GM19351 (cell line): ENCODE measurements around the gene NBPF19.
"Not testable (repeated sequence)": the region's sequence is repeated elsewhere in the genome, so short reads cannot be mapped to it uniquely, and the experiment has no call there.

Experiments used
- ATAC-seq: cut with Tn5 transposase; IDR thresholded peaks from one replicate; pipeline ENCODE4 v1.9.1; 2021; ENCODE audit warnings: mild to moderate bottlenecking, moderate library complexity; ENCODE audit not compliant: unreplicated experiment

Gene NBPF19, protein sequence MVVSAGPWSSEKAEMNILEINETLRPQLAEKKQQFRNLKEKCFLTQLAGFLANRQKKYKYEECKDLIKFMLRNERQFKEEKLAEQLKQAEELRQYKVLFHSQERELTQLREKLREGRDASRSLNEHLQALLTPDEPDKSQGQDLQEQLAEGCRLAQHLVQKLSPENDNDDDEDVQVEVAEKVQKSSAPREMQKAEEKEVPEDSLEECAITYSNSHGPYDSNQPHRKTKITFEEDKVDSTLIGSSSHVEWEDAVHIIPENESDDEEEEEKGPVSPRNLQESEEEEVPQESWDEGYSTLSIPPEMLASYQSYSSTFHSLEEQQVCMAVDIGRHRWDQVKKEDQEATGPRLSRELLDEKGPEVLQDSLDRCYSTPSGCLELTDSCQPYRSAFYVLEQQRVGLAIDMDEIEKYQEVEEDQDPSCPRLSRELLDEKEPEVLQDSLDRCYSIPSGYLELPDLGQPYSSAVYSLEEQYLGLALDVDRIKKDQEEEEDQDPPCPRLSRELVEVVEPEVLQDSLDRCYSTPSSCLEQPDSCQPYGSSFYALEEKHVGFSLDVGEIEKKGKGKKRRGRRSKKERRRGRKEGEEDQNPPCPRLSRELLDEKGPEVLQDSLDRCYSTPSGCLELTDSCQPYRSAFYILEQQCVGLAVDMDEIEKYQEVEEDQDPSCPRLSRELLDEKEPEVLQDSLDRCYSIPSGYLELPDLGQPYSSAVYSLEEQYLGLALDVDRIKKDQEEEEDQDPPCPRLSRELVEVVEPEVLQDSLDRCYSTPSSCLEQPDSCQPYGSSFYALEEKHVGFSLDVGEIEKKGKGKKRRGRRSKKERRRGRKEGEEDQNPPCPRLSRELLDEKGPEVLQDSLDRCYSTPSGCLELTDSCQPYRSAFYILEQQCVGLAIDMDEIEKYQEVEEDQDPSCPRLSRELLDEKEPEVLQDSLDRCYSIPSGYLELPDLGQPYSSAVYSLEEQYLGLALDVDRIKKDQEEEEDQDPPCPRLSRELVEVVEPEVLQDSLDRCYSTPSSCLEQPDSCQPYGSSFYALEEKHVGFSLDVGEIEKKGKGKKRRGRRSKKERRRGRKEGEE (N-terminal part only)

DNA sequence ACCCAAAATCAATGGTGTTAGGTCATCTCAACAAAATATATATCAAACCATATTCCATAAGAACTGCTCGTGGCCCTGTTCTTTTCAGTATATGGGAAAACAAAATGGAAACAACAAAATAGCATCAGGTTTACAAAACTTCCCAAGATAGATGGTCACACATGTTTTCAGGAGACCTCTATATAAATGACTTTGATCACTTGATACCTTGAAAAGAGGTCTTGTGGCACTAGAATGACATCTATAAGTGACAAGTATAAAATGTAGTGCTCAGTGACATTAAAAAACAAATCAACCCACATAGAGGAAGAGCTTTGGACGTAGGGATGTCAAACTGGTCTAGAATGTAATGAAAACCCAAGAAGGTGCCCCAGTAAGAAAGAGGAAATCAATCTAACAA is at the start of gene NBPF19:
TSS of gene NBPF19 (plus strand) at position 301 of the 400 bp plus-strand sequence. CDS start 888 bp downstream, outside the sequence.
- ATAC-seq, result not testable (repeated sequence)

DNA sequence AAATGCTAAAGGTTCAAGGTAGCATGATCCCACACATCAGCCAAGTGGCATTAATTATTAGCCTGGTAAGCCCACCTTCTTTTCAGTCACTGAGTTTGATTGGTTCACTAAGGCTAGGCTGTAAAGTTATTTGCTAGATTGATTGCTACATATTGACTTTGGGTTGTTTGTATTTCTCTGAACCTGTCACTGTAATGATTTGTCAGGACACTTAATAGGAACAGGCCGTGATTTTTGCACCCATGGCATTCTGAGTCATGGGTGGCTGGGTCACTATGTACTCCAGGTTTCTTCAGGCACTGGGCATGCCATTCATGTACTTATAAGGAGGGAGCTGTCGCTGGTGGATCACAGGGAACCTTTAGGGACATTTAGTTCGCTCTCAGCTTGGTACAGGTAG is 46.5 kb upstream of the NBPF19 start:
- not testable (repeated sequence) for ATAC-seq

DNA sequence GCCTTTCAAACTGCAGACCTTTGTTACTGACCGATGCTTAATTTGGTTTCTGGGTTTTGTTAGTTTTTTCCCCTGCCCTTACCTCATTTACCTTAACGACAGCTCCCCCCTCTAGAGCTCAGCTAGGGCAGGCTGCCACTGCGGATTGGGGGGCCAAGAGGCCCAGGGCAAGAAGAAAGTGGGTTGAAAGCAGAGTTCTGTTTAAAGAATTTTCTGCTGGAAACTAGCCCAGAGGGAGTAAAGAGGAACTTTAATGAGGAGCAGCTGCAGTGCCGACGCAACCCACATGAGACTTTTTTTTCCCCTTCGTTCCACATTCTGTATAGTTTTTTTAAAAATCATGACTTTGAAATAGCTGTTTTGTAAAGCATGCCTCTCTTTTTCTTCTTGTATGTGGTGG is 29.4 kb upstream of the NBPF19 start:
- ATAC-seq, result not testable (repeated sequence)

DNA sequence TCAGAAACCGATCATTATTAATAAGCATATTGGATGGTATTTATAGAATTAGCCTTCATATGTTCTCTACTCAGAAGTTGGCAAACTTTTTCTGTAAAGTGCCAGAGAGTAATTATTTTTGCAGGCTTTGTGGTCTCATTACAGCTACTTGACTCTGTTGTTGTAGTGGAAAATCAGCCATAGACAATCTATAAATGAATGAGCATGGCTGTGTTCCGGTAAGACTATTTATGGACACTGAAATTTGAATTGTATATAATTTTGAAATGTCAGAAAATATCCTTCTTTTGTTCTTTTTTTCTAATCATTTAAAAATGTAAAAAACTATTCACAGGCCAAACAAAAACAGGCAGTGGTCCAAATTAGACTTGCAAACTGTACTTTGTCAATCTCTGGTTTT is 22.6 kb upstream of the NBPF19 start:
- ATAC-seq, result not testable (repeated sequence)

DNA sequence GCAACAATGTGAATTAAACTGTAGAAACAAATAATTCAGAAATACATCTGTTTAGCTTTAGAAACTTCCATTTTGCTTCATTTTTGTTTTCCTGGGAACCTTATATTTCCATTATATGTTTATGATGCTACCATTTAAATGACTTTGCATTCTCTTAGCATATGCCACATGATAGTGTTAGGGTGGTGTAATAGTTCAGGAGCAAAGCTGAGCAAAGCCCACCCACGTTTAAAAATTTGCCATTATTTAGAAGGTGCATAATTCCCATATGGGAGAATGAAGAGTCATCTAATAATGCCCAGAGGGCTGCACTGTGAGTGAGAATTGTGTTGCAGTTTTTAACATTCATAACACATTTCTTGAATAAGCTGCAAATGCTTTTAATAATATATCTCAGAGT is 22.2 kb upstream of the NBPF19 start:
- not testable (repeated sequence) for ATAC-seq

DNA sequence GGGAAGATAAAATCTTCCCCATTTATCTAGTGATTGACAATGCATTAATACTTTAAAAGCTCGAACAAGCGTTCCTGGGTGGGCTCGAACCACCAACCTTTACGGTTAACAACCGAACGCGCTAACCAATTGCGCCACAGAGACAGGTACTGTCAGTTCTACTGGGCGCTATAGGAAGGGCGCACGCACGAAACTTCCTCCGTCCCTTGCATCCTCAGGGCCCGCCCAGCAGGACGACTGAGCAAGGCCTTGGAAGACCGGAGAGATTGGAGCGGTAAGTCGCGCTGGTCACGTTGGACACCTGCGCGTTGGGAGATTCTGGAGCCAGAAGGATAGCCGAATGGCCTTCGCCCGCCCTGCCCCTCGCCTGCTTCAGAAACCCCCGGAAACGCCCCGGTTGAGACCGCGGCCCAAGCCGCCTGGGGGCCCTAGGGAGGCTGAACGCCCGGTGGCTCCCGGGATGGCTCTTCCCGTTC is 83.5 kb downstream of the NBPF19 start:
- not testable (repeated sequence) for ATAC-seq

DNA sequence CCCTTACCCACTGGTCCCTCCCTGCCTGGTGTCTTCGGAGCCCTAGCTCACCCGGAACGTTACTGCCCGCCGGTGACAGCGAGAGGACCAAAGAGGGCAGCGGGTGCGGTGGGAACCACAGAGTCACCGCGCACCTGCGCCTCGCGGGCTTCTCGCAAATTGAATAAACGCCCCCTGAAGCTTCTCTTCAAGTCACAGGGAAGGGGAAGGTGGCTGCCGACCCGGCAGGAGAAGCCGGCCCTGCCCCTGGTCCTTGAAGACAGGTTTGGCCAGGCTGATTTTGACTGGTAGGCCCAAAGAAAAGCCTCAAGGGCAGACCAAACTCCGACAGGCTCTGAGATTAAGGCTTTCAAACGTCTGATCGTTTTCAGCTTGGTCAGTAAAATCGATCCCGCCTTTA is 87.0 kb downstream of the NBPF19 start:
- not testable (repeated sequence) for ATAC-seq

DNA sequence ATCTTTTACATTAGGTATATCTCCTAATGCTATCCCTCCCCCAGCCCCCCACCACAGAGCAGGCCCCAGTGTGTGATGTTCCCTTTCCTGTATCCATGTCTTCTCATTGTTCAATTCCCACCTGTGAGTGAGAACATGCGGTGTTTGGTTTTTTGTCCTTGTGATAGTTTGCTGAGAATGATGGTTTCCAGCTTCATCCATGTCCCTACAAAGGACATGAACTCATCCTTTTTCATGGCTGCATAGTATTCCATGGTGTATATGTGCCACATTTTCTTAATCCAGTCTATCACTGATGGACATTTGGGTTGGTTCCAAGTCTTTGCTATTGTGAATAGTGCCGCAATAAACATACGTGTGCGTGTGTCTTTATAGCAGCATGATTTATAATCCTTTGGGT is 90.6 kb downstream of the NBPF19 start:
- ATAC-seq, result not testable (repeated sequence)

DNA sequence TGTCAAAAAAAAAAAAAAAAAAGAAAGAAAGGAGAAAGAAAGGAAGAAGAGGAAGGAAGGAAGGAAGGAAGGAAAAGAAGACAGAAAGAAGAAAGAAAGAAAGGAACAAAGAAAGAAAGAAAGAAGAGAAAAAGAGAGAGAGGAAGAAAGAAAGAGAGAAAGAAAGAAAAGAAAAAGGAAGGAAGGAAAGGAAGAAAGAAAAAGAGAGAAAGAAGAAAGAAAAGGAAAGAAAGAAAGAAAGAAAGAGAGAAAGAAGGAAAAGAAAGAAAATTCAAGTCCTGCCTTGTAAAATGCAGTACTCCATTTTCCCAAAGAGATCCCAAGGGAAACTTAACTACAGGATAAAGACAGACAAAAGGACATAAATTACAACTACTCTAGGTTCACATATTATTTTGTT is 97.9 kb downstream of the NBPF19 start:
- ATAC-seq, result not testable (repeated sequence)

DNA sequence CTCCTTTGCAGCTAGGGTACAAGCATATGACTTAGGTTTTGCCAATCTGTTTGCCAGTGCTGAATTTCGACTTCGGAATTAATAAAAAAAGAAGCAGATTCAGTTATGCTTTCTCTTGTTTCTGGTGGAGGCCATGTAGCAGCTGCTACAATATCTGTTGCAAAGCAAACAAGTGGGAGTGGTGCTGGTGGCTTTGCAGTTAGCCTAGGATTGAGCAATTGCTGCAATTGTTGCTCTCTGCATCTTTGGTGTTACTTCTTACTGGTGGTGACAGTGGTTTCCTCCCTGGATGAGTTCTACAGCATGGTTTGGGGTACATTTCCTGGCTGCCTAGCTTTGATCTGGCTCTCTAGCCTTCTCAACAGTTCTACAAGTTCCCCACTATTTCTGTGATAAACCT is 110.7 kb downstream of the NBPF19 start:
- not testable (repeated sequence) for ATAC-seq
